GM12872 (cell line): ENCODE data around the gene USP5.

Experiments
- TF ChIP-seq, protein P1 (sequence below): IDR thresholded peaks from 3 replicates; pipeline ENCODE4 v1.5.1; 2011; ENCODE audit warnings: low read depth, mild to moderate bottlenecking, low read length, moderate library complexity; ENCODE audit not compliant: insufficient read depth

The USP5 gene

DNA sequence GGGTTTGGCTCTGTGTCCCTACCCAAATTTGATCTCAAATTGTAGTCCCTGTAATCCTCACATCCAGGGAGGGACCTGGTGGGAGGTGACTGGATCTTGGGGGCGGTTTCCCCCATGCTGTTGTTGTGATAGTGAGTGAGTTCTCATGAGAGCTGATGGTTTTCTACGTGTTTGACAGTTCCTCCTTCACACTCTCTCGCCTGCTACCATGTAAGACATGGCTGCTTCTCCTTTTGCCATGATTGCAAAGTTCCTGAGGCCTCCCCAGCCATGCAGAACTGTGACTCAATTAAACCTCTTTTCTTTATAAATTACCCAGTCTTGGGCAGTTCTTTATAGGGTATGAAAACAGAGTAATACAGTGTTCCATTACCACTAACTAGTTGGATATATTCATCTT, 42.4 kb downstream of the USP5 start:
- TF ChIP-seq, protein P1, sequence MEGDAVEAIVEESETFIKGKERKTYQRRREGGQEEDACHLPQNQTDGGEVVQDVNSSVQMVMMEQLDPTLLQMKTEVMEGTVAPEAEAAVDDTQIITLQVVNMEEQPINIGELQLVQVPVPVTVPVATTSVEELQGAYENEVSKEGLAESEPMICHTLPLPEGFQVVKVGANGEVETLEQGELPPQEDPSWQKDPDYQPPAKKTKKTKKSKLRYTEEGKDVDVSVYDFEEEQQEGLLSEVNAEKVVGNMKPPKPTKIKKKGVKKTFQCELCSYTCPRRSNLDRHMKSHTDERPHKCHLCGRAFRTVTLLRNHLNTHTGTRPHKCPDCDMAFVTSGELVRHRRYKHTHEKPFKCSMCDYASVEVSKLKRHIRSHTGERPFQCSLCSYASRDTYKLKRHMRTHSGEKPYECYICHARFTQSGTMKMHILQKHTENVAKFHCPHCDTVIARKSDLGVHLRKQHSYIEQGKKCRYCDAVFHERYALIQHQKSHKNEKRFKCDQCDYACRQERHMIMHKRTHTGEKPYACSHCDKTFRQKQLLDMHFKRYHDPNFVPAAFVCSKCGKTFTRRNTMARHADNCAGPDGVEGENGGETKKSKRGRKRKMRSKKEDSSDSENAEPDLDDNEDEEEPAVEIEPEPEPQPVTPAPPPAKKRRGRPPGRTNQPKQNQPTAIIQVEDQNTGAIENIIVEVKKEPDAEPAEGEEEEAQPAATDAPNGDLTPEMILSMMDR = no peak

DNA sequence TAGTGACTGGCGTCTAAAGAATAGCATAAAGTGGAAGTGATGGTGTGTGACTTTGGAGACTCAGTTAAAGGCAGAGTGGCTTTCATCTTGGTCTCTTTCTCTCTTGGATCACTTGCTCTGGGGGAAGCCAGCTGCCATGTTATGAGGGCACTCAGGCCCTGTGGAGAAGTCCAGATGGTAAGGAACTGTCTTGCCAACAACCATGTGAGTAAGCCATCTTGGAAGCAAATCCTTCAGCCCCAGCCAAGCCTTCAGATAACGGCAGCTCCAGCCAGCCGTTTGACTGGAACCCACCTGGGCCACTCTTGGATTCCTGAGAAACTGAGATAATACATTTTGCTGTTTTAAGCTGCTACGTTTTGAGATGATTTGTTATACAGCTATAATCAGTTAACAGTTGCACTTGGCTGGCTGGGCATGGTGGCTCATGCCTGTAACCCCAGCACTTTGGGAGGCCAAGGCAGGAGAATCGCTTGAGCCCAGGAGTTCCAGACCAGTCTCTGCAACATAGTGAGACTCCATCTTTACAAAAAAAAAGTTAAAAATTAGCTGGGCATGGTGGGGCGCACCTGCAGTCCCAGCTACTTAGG, 45.0 kb downstream of the USP5 start:
- TF ChIP-seq, protein P1 = no peak

DNA sequence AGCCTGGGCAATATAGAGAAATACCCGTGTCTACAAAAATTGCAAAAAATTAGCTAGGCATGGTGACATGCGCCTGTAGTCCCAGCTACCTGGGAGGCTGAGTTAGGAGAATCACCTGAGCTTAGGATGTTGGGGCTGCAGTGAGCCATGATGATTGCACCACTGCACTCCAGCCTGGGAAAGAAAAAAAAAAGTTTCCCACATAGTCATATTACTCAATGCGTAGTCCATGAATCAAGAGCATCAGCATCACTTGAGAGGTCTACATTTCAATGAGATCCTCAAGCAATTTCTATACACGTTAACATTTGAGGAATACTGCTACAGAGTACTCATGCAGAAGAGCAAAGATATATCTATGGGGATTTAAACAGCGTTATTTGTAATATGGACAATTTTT, 47.5 kb downstream of the USP5 start:
- TF ChIP-seq, protein P1 = no peak

DNA sequence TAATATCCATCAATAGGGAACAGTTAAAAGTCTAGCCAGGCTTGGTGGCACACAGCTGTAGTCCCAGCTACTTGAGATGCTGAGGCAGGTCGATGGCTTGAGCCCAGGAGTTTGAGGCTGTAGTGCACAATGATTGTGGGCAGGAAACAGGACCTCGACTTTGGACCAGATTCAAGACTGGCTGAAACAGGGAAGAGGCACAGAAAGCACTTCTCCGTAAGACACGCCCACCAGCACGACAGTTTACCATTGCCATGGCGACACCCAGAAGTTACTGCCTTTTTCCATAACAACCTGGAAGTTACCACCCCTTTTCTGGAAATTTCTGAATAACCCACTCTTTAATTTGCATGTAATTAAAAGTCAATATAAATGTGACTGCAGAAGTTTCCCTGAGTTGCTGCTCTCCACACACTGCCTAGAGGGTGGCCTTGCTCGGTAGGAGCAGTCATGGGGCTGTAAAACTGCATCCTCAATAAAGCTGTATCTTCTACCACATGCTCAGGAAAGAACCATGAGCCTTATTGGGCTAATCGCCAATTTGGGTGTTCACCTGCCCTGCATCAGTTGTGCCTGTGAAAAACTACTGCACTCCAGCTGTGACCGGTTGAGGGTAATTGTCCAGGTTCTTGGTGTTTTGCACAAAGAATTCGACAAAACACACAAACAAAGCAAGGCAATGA, 48.0 kb downstream of the USP5 start:
- TF ChIP-seq, protein P1 = no peak

DNA sequence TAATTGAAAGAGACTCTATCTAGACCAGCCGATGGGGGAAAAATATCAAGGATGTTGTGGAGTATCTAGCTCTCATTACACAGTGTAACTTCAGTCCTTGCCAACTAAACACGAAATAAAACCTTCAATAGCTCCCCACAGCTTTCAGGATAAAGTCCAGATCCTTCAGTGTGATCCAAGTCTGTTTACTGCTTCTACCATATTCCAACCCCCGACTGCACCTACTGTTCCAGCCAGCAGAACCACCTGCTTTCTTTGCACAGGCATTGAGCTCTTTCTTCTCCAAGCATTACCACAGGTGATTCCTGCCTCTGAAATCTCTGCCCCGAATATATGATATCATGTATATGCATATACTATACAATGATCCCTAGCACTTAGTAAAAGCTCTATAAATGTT, 50.5 kb downstream of the USP5 start:
- TF ChIP-seq, protein P1 = no peak

DNA sequence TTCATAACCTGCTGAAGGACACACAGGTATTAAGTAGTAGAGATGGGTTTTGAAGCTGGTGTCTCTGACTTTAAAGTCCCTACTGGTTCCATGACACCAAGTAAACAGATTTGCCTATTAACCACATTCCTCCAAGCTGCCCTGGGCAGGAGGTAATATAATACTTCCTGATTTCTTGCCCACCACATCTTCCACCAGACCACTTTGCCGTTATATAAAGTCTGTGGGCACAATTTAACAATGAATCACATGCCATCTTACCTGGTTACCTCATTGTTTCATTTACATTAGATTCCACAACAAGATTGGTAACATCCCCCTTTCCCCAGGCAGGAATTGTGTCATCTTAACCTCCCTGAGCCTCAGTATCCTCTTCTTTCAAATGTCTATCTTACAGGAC, 51.8 kb downstream of the USP5 start:
- TF ChIP-seq, protein P1 = no peak

DNA sequence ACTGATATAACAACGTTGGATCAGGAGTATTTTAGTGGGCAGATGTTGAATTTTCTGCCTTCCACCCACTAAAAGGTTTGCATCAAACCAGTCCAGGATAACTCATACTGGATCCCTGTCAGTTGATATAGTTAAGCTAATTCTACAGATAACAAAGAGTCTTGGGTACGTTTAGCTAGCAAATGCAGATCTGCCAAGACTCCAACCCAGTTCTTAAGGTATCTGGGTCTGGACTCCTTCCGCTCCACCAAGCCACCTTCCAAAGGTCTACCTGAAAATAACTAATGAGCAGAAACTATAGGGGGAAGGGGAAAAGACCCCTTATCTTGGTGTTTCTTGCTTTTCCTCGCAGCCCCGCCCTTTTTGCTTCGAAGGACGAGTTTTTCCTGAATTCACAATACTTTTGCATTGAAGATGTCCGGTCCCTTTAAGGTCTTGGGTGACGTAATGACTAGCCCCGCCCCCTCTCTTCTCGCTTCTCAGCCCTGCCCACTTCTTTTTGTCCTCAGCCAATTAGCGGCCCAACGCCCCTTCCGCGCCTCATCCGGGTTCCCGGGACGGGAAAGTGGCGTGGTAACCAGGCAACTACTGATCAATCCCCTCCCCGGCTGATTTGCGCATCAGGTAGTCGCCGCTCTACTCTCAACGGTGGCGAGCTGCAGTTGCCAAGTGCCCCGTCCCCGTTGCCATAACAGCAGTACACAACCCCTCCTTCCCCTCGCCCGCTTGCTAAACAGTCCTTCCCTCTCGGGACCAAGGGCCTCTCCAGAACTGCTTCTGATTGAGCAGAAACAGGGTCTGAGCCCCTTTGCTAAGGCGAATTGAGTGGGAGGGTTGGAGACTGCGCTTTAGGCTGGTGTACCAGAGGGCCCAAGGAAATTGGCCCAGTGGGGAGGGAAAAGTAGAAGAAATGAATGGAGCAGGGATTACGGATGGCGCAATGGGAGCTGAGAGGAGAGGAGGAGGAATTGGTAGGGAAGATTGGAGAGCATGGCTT, 52.6 kb downstream of the USP5 start, which contains the start of gene LRRC23:
TSS of gene LRRC23 (plus strand) at position 543 of the 997 bp plus-strand sequence. CDS start 812 bp downstream, outside the sequence.
- TF ChIP-seq, protein P1 = no peak
